Mammary epithelial cell (primary cell): ENCODE data around the gene GALNTL6.

ENCODE experiments used
- EZH2 ChIP-seq: IDR thresholded peaks from 2 replicates; pipeline ENCODE4 v1.6.1; 2012; ENCODE audit warnings: low read length, inconsistent platforms, borderline replicate concordance
- TF ChIP-seq, protein P1 (sequence below), 2 donors: IDR thresholded peaks in 1 of 2; conservative IDR thresholded peaks in 1 of 2; 2 replicates each; pipeline ENCODE4 v1.5.1; 2011 to 2012; ENCODE audit warnings: inconsistent platforms in 2 of 2, low read length in 2 of 2, mild to moderate bottlenecking in 2 of 2, control low read depth in 1 of 2, low read depth in 1 of 2; ENCODE audit not compliant: insufficient read depth in 1 of 2; ENCODE audit errors: extremely low read depth in 1 of 2

DNA sequence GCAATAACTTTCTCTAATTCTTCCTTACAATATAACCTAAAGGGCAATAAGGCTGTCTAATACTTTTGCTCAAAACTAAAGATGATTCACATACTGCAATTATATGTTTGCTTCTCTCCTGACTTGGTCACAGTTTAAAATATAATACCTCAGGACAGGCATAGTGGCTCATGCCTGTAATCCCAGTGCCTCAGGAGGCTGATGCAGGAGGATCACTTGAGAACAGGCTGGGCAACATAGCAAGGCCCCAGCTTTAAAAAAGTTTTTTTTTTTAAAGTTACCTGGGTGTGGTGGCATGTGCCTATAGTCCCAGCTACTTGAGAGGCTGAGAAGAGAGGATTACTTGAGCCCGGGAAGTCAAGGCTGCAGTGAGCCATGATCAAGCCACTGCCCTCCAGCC lies 1125.7 kb downstream of the GALNTL6 start:
- TF ChIP-seq, protein P1, sequence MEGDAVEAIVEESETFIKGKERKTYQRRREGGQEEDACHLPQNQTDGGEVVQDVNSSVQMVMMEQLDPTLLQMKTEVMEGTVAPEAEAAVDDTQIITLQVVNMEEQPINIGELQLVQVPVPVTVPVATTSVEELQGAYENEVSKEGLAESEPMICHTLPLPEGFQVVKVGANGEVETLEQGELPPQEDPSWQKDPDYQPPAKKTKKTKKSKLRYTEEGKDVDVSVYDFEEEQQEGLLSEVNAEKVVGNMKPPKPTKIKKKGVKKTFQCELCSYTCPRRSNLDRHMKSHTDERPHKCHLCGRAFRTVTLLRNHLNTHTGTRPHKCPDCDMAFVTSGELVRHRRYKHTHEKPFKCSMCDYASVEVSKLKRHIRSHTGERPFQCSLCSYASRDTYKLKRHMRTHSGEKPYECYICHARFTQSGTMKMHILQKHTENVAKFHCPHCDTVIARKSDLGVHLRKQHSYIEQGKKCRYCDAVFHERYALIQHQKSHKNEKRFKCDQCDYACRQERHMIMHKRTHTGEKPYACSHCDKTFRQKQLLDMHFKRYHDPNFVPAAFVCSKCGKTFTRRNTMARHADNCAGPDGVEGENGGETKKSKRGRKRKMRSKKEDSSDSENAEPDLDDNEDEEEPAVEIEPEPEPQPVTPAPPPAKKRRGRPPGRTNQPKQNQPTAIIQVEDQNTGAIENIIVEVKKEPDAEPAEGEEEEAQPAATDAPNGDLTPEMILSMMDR (conservative IDR thresholded peaks at IDR 0.05 in 1 of 2, IDR thresholded peaks at IDR 0.05 in 1 of 2; ENCODE audit: extremely low read depth in 1 of 2, insufficient read depth in 1 of 2, low read depth in 1 of 2, low read length in 2 of 2): no peak
- no peak for TF ChIP-seq EZH2
